Lung (tissue), 12 donors: ENCODE data around the gene MUS81. TPM values are rescaled to one million over a fixed set of nuclear protein-coding genes. Genes with fewer than 3 reads are reported as not detected.

Experiments used
- ATAC-seq: fragments of 200-7000 bp; cut with Tn5 transposase; one replicate; pipeline ENCODE4 v1.9.1; 2020; ENCODE audit warnings: moderate number of reproducible peaks; ENCODE audit not compliant: insufficient read depth, low FRiP score
- DNase-seq, 3 donors: peaks; one replicate each; pipeline ENCODE4 v3.0.0-alpha.2; 2013 to 2017
- H3K27ac ChIP-seq, 2 donors: one replicate each; pipeline ENCODE4 v1.5.1; 2013; ENCODE audit warnings: mild to moderate bottlenecking in 2 of 2, moderate library complexity in 2 of 2, control low read depth in 1 of 2, inconsistent platforms in 1 of 2, low read depth in 1 of 2, low read length in 1 of 2
- H3K27me3 ChIP-seq, 3 donors: one replicate each; pipeline ENCODE4 v1.5.1; 2013; ENCODE audit warnings: low read length in 2 of 3; ENCODE audit not compliant: control insufficient read depth in 3 of 3, insufficient read depth in 3 of 3
- H3K36me3 ChIP-seq, 4 donors: one replicate each; pipeline ENCODE4 v1.5.1; 2013; ENCODE audit warnings: low read length in 4 of 4, mild to moderate bottlenecking in 1 of 4, moderate library complexity in 1 of 4; ENCODE audit not compliant: control insufficient read depth in 4 of 4, insufficient read depth in 4 of 4
- H3K4me1 ChIP-seq, 5 donors: one replicate each; pipeline ENCODE4 v1.5.1; 2013; ENCODE audit warnings: low read length in 5 of 5, mild to moderate bottlenecking in 2 of 5, moderate library complexity in 1 of 5; ENCODE audit not compliant: control insufficient read depth in 5 of 5, insufficient read depth in 5 of 5
- H3K4me3 ChIP-seq: one replicate; pipeline ENCODE4 v1.5.1; 2013; ENCODE audit warnings: mild to moderate bottlenecking, control low read depth, moderate library complexity
- H3K9ac ChIP-seq, 2 donors: one replicate each; pipeline ENCODE4 v1.5.1; 2013; ENCODE audit warnings: low read length in 2 of 2, control low read depth in 1 of 2; ENCODE audit not compliant: insufficient read depth in 1 of 2
- H3K9me3 ChIP-seq, 4 donors: one replicate each; pipeline ENCODE4 v1.5.1; 2013; ENCODE audit warnings: low read length in 3 of 4, mild to moderate bottlenecking in 1 of 4, moderate library complexity in 1 of 4; ENCODE audit not compliant: control insufficient read depth in 4 of 4, insufficient read depth in 3 of 4
- CTCF ChIP-seq: IDR thresholded peaks from 2 replicates; pipeline ENCODE4 v1.5.1; 2012; ENCODE audit warnings: mild to moderate bottlenecking; ENCODE audit errors: control extremely low read depth, extremely low read depth
- WGBS, 2 donors: extraction: QIAGEN DNeasy Blood & Tissue Kit; methylation state at CpG; one replicate each; pipeline ENCODE4 v1.1.7; 2013; 5-methylcytosine and 5-hydroxymethylcytosine counted together
- polyA plus RNA-seq, 2 donors: library from polyadenylated mRNA; stranded (reverse); fragments of 200-250 nt; gene quantifications; one replicate each; pipeline ENCODE4 v1.2.1, GENCODE V29; 2013
- total RNA-seq, 2 donors: library from RNA; depleted of rRNA in 1 of 2; stranded (reverse); fragments of >200 nt in 1 of 2; gene quantifications; one replicate each; pipeline ENCODE4 v1.2.1, GENCODE V29; 2014 to 2021
- donor health status: control.
- donor health status: control.
- donor health status: Bipolar disorder and iron deficiency.
- donor health status: healthy.
- donor health status: DM: yes; HTN: yes; CAD: no.

Gene MUS81
- total and polyA plus RNA-seq, 4 donors, result 35.0 to 62.2 (median 53.8) TPM

- WGBS, 2 donors, result 94% methylated on average over 14 of the region's 14 CpGs
- DNase-seq, result no peak
Observed at GRCh38 chr11:65896034-65896999, 36.1 kb downstream of the MUS81 start.

GRCh38 chr11:65897020-65897471, 36.8 kb downstream of the MUS81 start:
- no peak for ATAC-seq
- Histone ChIP-seq H3K4me1 (peaks cover 0 to 15% (median 5%) of the 10 kb centered on the region in 5 donors), H3K9ac (no peak overlapping the region), H3K9me3 (no peaks in the 10 kb centered on the region), H3K4me3 (no peak overlapping the region), H3K27ac (no peak overlapping the region), H3K27me3 (peaks cover 0 to 49% (median 33%) of the 10 kb centered on the region in 3 donors), H3K36me3 (no peaks in the 10 kb centered on the region)
- no peak for DNase-seq
- WGBS, 2 donors, result 97 to 100% methylated on average over 4 of the region's 4 CpGs
- TF ChIP-seq CTCF, result no peak

More at GRCh38 chr11:65896034-65896999, 36.1 kb downstream of the MUS81 start:
- Histone ChIP-seq H3K36me3 (no peaks in the 10 kb centered on the region), H3K4me3 (no peak overlapping the region), H3K9ac (no peak overlapping the region), H3K27me3 (peaks cover 0 to 42% (median 30%) of the 10 kb centered on the region in 3 donors), H3K4me1 (peaks cover 0 to 23% (median 5%) of the 10 kb centered on the region in 5 donors), H3K27ac (no peak overlapping the region), H3K9me3 (no peaks in the 10 kb centered on the region)
- no peak for ATAC-seq
- TF ChIP-seq CTCF, result no peak

DNA sequence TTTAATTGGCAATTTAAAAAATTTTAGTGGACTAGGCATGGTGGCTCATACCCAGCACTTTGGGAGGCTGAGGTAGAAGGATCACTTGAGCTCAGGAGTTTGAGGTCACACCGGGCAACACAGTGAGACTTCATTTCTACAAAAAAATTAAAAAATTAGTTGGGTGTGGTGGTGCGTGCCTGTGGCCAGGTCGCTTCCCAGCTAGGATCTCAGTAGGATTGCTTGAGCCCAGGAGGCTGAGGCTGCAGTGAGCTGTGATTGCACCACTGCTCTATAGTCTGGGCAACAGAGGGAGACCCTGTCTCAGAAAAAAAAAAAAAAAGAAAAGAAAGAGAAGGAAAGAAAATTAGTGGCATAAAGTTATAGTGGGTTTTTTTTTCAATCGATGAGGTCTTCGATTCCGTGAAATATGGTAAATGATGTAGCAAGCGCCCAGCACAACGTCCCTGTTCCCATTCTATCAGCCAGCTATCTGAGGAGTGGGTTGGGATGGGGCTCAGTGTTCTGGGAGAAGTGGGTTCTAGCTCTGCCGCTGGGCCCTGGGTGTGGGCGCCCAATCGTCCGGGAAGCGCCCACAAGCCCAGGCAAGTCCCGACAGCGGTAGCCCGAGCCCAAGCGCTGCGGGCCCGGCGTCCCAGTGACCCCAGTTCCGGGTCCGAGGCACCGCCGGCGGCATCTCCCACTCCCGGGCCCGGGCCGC, 38.6 kb downstream of the MUS81 start:
- Histone ChIP-seq H3K9ac (no peak overlapping the region), H3K36me3 (no peaks in the 10 kb centered on the region), H3K4me3 (peak overlapping the region; percentile 59), H3K27me3 (peaks cover 0 to 56% (median 37%) of the 10 kb centered on the region in 3 donors), H3K4me1 (peaks cover 0 to 7% (median 0%) of the 10 kb centered on the region in 5 donors), H3K9me3 (no peaks in the 10 kb centered on the region), H3K27ac (peak overlapping the region; percentile 86 to 93)
- ATAC-seq, result no peak
- DNase-seq, result no peak
- TF ChIP-seq CTCF, result no peak
- WGBS, 2 donors, result 25% methylated on average over 26 to 28 of the region's 28 CpGs
